ENCODE results near the gene FLT4. TPM values are rescaled to one million over a fixed set of nuclear protein-coding genes. Genes with fewer than 3 reads are reported as not detected.

Gene FLT4
- total and polyA plus RNA-seq, 4 donors: 12.6 to 42.1 (median 25.3) TPM

DNA sequence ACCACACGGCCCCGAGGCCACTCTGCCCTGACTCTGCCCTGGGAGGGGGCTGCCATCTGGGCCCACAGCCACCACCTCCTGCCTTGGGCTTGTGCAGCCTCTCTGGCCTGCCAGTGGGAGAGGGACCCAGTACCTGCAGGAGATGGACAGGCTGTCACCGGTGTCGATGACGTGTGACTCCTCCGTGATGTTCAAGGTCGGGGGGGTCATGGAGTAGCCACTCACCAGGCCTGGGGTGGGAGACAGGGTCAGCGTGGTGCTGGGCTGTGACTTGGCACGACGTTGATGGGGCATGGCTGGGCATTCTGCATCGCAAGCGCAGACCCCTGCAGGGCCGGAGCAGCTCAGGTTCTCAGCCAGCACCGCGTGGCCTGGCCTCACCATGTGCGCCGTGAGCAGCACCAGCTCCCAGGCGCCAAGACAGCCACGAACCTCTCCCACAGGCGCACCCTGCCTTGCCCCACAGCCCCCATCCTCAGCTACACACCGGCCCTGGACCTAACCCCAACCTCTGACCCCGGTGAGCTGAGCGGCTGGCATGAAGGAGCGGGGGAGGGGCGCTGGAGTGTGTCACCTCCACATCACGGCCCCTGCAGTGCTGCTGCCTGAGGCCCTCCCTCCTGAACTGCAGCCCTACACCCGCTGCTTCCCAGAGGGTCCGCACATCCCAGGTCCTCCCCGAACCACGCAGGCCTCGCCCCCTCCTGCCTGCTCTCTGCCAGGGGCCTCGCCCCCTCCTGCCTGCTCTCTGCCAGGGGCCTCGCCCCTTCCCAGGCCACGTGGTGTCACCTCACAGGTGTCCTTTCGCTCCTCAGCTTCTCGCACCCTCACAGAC is 17.6 kb downstream of the FLT4 start:
- peaks cover 0 to 16% (median 0%) of the 10 kb centered on the region in 5 donors for H3K4me1 ChIP-seq (ENCODE audit: control insufficient read depth in 5 of 5, insufficient read depth in 5 of 5, low read length in 5 of 5)
- H3K27ac ChIP-seq (ENCODE audit: low read depth in 1 of 2, low read length in 1 of 2): peak overlapping the region in 1 of 2 donors; percentile 23
- peaks cover 0 to 2% (median 0%) of the 10 kb centered on the region in 4 donors for H3K36me3 ChIP-seq (ENCODE audit: control insufficient read depth in 4 of 4, insufficient read depth in 4 of 4, low read length in 4 of 4)
- DNase-seq (no peak), ATAC-seq (ENCODE audit: insufficient read depth, low FRiP score) (no peak)
- H3K4me3 ChIP-seq: no peak overlapping the region
- 76 to 84% methylated on average over 33 to 36 of the region's 36 CpGs for WGBS, 2 donors
- peaks cover 0 to 2% (median 0%) of the 10 kb centered on the region in 4 donors for H3K9me3 ChIP-seq (ENCODE audit: control insufficient read depth in 4 of 4, insufficient read depth in 3 of 4, low read length in 3 of 4)
- no peaks in the 10 kb centered on the region for H3K27me3 ChIP-seq (ENCODE audit: control insufficient read depth in 3 of 3, insufficient read depth in 3 of 3, low read length in 2 of 3)
- no peak overlapping the region for H3K9ac ChIP-seq (ENCODE audit: insufficient read depth in 1 of 2, low read length in 2 of 2)
- TF ChIP-seq CTCF (IDR thresholded peaks at IDR 0.05; ENCODE audit: control extremely low read depth, extremely low read depth): no peak

DNA sequence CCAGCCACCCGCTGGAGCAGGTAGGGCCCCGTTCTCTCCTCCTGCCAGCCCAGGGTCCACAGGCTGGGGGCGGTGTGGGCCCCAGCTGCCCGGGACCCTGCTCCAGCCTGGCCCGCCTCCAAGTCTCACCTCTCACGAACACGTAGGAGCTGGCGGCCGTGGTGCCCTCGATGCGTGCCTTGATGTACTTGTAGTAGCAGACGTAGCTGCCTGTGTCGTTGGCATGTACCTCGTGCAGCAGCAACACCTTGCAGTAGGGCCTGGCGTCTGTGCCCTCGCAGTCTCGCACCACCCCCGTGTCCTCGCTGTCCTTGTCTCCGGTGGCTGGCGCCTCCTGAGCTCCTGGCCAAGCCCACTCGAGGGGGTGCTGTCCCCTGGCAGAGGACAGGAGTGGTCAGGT is 19.0 kb downstream of the FLT4 start:
- H3K4me3 ChIP-seq: no peak overlapping the region
- H3K36me3 ChIP-seq (ENCODE audit: control insufficient read depth in 4 of 4, insufficient read depth in 4 of 4, low read length in 4 of 4): peaks cover 0 to 2% (median 0%) of the 10 kb centered on the region in 4 donors
- no peak overlapping the region for H3K27ac ChIP-seq (ENCODE audit: low read depth in 1 of 2, low read length in 1 of 2)
- 88 to 94% methylated on average over 21 to 22 of the region's 22 CpGs for WGBS, 2 donors
- no peak for ATAC-seq (ENCODE audit: insufficient read depth, low FRiP score)
- no peaks in the 10 kb centered on the region for H3K27me3 ChIP-seq (ENCODE audit: control insufficient read depth in 3 of 3, insufficient read depth in 3 of 3, low read length in 2 of 3)
- no peak for DNase-seq
- H3K4me1 ChIP-seq (ENCODE audit: control insufficient read depth in 5 of 5, insufficient read depth in 5 of 5, low read length in 5 of 5): peaks cover 0 to 12% (median 0%) of the 10 kb centered on the region in 5 donors
- no peak for TF ChIP-seq CTCF (IDR thresholded peaks at IDR 0.05; ENCODE audit: control extremely low read depth, extremely low read depth)
- peaks cover 0 to 2% (median 0%) of the 10 kb centered on the region in 4 donors for H3K9me3 ChIP-seq (ENCODE audit: control insufficient read depth in 4 of 4, insufficient read depth in 3 of 4, low read length in 3 of 4)
- no peak overlapping the region for H3K9ac ChIP-seq (ENCODE audit: insufficient read depth in 1 of 2, low read length in 2 of 2)

GRCh38 chr5:180629831-180630382 is 19.5 kb downstream of the FLT4 start:
- DNase-seq (no peak), ATAC-seq (ENCODE audit: insufficient read depth, low FRiP score) (no peak)
- Histone ChIP-seq H3K4me1 (ENCODE audit: control insufficient read depth in 5 of 5, insufficient read depth in 5 of 5, low read length in 5 of 5) (peaks cover 0 to 12% (median 0%) of the 10 kb centered on the region in 5 donors), H3K27me3 (ENCODE audit: control insufficient read depth in 3 of 3, insufficient read depth in 3 of 3, low read length in 2 of 3) (no peaks in the 10 kb centered on the region), H3K4me3 (no peak overlapping the region), H3K9ac (ENCODE audit: insufficient read depth in 1 of 2, low read length in 2 of 2) (no peak overlapping the region), H3K36me3 (ENCODE audit: control insufficient read depth in 4 of 4, insufficient read depth in 4 of 4, low read length in 4 of 4) (peaks cover 0 to 2% (median 0%) of the 10 kb centered on the region in 4 donors), H3K27ac (ENCODE audit: low read depth in 1 of 2, low read length in 1 of 2) (no peak overlapping the region), H3K9me3 (ENCODE audit: control insufficient read depth in 4 of 4, insufficient read depth in 3 of 4, low read length in 3 of 4) (peaks cover 0 to 2% (median 0%) of the 10 kb centered on the region in 4 donors)
- TF ChIP-seq CTCF (IDR thresholded peaks at IDR 0.05; ENCODE audit: control extremely low read depth, extremely low read depth): no peak
- whole genome bisulfite sequencing, 2 donors: 90 to 95% methylated on average over 25 of the region's 25 CpGs
